Bronchial epithelial cell (primary cell): Measurements from ENCODE around the gene SSBP3. TPM values are rescaled to one million over a fixed set of nuclear protein-coding genes. Genes with fewer than 3 reads are reported as not detected.
A peak's percentile ranks its signal among the peaks of the same experiment; 100 is the strongest.

Source experiments
- DNase-seq: peaks from one replicate; pipeline ENCODE4 v3.0.0-alpha.2; 2010; ENCODE audit warnings: low read depth
- FAIRE-seq: peaks from 2 replicates; lab custom pipeline; 2011; peaks lifted over from hg19 to GRCh38; lab: Jason Lieb, UNC
- H3K27me3 ChIP-seq: 2 replicates; pipeline ENCODE4 v1.5.1; 2011; ENCODE audit warnings: low read length; ENCODE audit not compliant: control insufficient read depth, insufficient read depth
- H3K36me3 ChIP-seq: 2 replicates; pipeline ENCODE4 v1.5.1; 2011; ENCODE audit warnings: low read length; ENCODE audit not compliant: control insufficient read depth, insufficient read depth
- H3K4me3 ChIP-seq: 2 replicates; pipeline ENCODE4 v1.5.1; 2011; ENCODE audit warnings: mild to moderate bottlenecking, low read depth, low read length, control low read depth
- CTCF ChIP-seq: IDR thresholded peaks from 2 replicates; pipeline ENCODE4 v1.5.1; 2011; ENCODE audit warnings: mild to moderate bottlenecking, moderate library complexity, low read length, control low read depth, inconsistent platforms; ENCODE audit not compliant: insufficient read depth, severe bottlenecking
- total RNA-seq: library from RNA; depleted of rRNA; stranded (reverse); fragments of >200 nt; gene quantifications from 2 replicates; pipeline ENCODE4 v1.2.1, GENCODE V29; 2014

The SSBP3 gene
- total RNA-seq, 1 donor from 2014 or later: 3.7 TPM

- no peak for DNase-seq
- FAIRE-seq: no peak
- no peaks in the 10 kb centered on the region for H3K27me3 ChIP-seq
- no peak overlapping the region for H3K4me3 ChIP-seq
- no peaks in the 10 kb centered on the region for H3K36me3 ChIP-seq
- TF ChIP-seq CTCF: no peak
Measured at GRCh38 chr1:54377040-54377691, 29.0 kb downstream of the SSBP3 start.

GRCh38 chr1:54376430-54377039 lies 29.7 kb downstream of the SSBP3 start:
- DNase-seq: no peak
- H3K36me3 ChIP-seq: no peaks in the 10 kb centered on the region
- TF ChIP-seq CTCF: no peak
- peak; percentile 81 for FAIRE-seq
- H3K4me3 ChIP-seq: no peak overlapping the region
- no peaks in the 10 kb centered on the region for H3K27me3 ChIP-seq

GRCh38 chr1:54375712-54376429 lies 30.3 kb downstream of the SSBP3 start:
- Histone ChIP-seq H3K36me3 (no peaks in the 10 kb centered on the region), H3K27me3 (no peaks in the 10 kb centered on the region), H3K4me3 (no peak overlapping the region)
- DNase-seq: no peak
- no peak for FAIRE-seq
- no peak for TF ChIP-seq CTCF

GRCh38 chr1:54375298-54375697 lies 30.9 kb downstream of the SSBP3 start:
- Histone ChIP-seq H3K36me3 (no peaks in the 10 kb centered on the region), H3K4me3 (no peak overlapping the region), H3K27me3 (no peaks in the 10 kb centered on the region)
- DNase-seq (no peak), FAIRE-seq (no peak)
- no peak for TF ChIP-seq CTCF

- FAIRE-seq (no peak), DNase-seq (no peak)
- Histone ChIP-seq H3K36me3 (no peaks in the 10 kb centered on the region), H3K27me3 (no peaks in the 10 kb centered on the region), H3K4me3 (no peak overlapping the region)
- no peak for TF ChIP-seq CTCF
Measured at GRCh38 chr1:54374766-54375165, 31.4 kb downstream of the SSBP3 start.
